HepG2 (cell line): ENCODE results near the gene TM4SF1. TPM values are rescaled to one million over a fixed set of nuclear protein-coding genes. Genes with fewer than 3 reads are reported as not detected.

Experiments
- BORCS8-MEF2B ChIP-seq: sonication (generic); formaldehyde crosslinking; IDR thresholded peaks from 2 replicates; pipeline ENCODE4 v1.8.0; 2022; ENCODE audit warnings: mild to moderate bottlenecking, missing genetic modification reagents
- FLYWCH1 ChIP-seq: sonication (generic); formaldehyde crosslinking; IDR thresholded peaks from 2 replicates; pipeline ENCODE4 v1.8.1; 2023; ENCODE audit warnings: mild to moderate bottlenecking, missing genetic modification reagents
- FOXJ3 ChIP-seq: sonication (generic); formaldehyde crosslinking; IDR thresholded peaks from 2 replicates; pipeline ENCODE4 v1.4.0; 2020; ENCODE audit warnings: missing genetic modification reagents, mild to moderate bottlenecking, borderline replicate concordance
- GATAD1 ChIP-seq: IDR thresholded peaks from 2 replicates; pipeline ENCODE4 v1.6.1; 2016; ENCODE audit warnings: missing genetic modification reagents, missing compliant biosample characterization
- HMG20B ChIP-seq: conservative IDR thresholded peaks from 2 replicates; pipeline ENCODE4 v1.6.1; 2016; ENCODE audit warnings: missing genetic modification reagents, missing compliant biosample characterization
- KAT2B ChIP-seq: fragments of 150-350 bp; IDR thresholded peaks from 2 replicates; pipeline ENCODE4 v1.6.1; 2014; ENCODE audit warnings: low read depth, low read length, borderline replicate concordance
- NFE2 ChIP-seq: sonication (generic); formaldehyde crosslinking; IDR thresholded peaks from 2 replicates; pipeline ENCODE4 v1.4.0; 2020; ENCODE audit warnings: missing genetic modification reagents
- NFIB ChIP-seq: sonication (generic); formaldehyde crosslinking; IDR thresholded peaks from 2 replicates; pipeline ENCODE4 v1.9.0; 2021; ENCODE audit warnings: missing genetic modification reagents, mild to moderate bottlenecking, borderline replicate concordance
- RFX5 ChIP-seq: IDR thresholded peaks from 2 replicates; pipeline ENCODE4 v1.6.1; 2011; ENCODE audit warnings: low read depth, low read length, improper control_type of control experiment
- SIN3B ChIP-seq: fragments of 150-350 bp; IDR thresholded peaks from 2 replicates; pipeline ENCODE4 v1.6.1; 2014; ENCODE audit warnings: low read length
- SMARCC2 ChIP-seq: fragments of 450-650 bp; IDR thresholded peaks from 2 replicates; pipeline ENCODE4 v1.6.1; 2017; ENCODE audit warnings: antibody characterized with exemption, mild to moderate bottlenecking
- SNAI1 ChIP-seq: sonication (generic); formaldehyde crosslinking; IDR thresholded peaks from 2 replicates; pipeline ENCODE4 v1.5.0; 2020; ENCODE audit warnings: mild to moderate bottlenecking, missing genetic modification reagents, borderline replicate concordance
- ZNF124 ChIP-seq: sonication (generic); formaldehyde crosslinking; IDR thresholded peaks from 2 replicates; pipeline ENCODE4 v1.4.0; 2020; ENCODE audit warnings: missing genetic modification reagents
- ZNF572 ChIP-seq: sonication (generic); formaldehyde crosslinking; IDR thresholded peaks from 2 replicates; pipeline ENCODE4 v1.5.1; 2020; ENCODE audit warnings: mild to moderate bottlenecking, missing genetic modification reagents
- ZNF720 ChIP-seq: sonication (generic); formaldehyde crosslinking; IDR thresholded peaks from 2 replicates; pipeline ENCODE4 v1.4.0; 2020; ENCODE audit warnings: missing genetic modification reagents
- ZNF773 ChIP-seq: sonication (generic); formaldehyde crosslinking; IDR thresholded peaks from 2 replicates; pipeline ENCODE4 v1.4.0; 2020; ENCODE audit warnings: missing genetic modification reagents, borderline replicate concordance
- ZNF790 ChIP-seq: sonication (generic); formaldehyde crosslinking; IDR thresholded peaks from 2 replicates; pipeline ENCODE4 v1.8.0; 2022; ENCODE audit warnings: missing genetic modification reagents, mild to moderate bottlenecking, borderline replicate concordance
- ZSCAN22 ChIP-seq: sonication (generic); formaldehyde crosslinking; IDR thresholded peaks from 2 replicates; pipeline ENCODE4 v1.4.0; 2020; ENCODE audit warnings: mild to moderate bottlenecking, missing genetic modification reagents
- ZSCAN30 ChIP-seq: sonication (generic); formaldehyde crosslinking; IDR thresholded peaks from 2 replicates; pipeline ENCODE4 v1.5.0; 2020; ENCODE audit warnings: mild to moderate bottlenecking, missing genetic modification reagents
- polyA plus RNA-seq, 8 experiments: library from polyadenylated mRNA; depleted of rRNA in 3 of 8; stranded (reverse) in 7 of 8; unstranded in 1 of 8; fragments of >200 nt; fragmentation: Illumina TruSeq in 4 of 8; extraction: Trizol in 4 of 8; gene quantifications; 2 replicates each; pipeline versions ENCODE4 v1.2.1 to v1.2.3, GENCODE V29; 2011 to 2016; ENCODE audit warnings: low read depth in 4 of 8, missing spikeins in 1 of 8, mixed read lengths in 1 of 8; ENCODE audit not compliant: insufficient read depth in 1 of 8
- total RNA-seq, 5 experiments: library from RNA; depleted of rRNA; stranded (reverse); fragments of >200 nt; fragmentation: Illumina TruSeq; extraction: Trizol; gene quantifications; 2 replicates each; pipeline ENCODE4 v1.2.3, GENCODE V29; 2016; ENCODE audit warnings: low read depth in 1 of 5
- TF ChIP-seq, protein P1 (sequence below): sonication (generic); formaldehyde crosslinking; IDR thresholded peaks from 2 replicates; pipeline ENCODE4 v1.8.0; 2022; ENCODE audit warnings: missing genetic modification reagents, mild to moderate bottlenecking, inconsistent platforms, borderline replicate concordance
- TF ChIP-seq, protein P2 (sequence below), 2 experiments: sonication (generic) in 1 of 2; formaldehyde crosslinking in 1 of 2; IDR thresholded peaks; 2 replicates each; pipeline versions ENCODE4 v1.5.1 to v1.6.1; 2011 to 2020; ENCODE audit warnings: borderline replicate concordance in 1 of 2, low read depth in 1 of 2, low read length in 1 of 2, mild to moderate bottlenecking in 1 of 2, missing genetic modification reagents in 1 of 2, moderate library complexity in 1 of 2
- TF ChIP-seq, protein P3 (sequence below): sonication (generic); formaldehyde crosslinking; IDR thresholded peaks from 2 replicates; pipeline ENCODE4 v1.4.0; 2020; ENCODE audit warnings: missing genetic modification reagents, borderline replicate concordance

The TM4SF1 gene
- total and polyA plus RNA-seq, 2 of the 13 experiments (the other 11 are each of a cell fraction or from before 2014, with no cell fraction given), result 431 to 1,359 TPM

DNA sequence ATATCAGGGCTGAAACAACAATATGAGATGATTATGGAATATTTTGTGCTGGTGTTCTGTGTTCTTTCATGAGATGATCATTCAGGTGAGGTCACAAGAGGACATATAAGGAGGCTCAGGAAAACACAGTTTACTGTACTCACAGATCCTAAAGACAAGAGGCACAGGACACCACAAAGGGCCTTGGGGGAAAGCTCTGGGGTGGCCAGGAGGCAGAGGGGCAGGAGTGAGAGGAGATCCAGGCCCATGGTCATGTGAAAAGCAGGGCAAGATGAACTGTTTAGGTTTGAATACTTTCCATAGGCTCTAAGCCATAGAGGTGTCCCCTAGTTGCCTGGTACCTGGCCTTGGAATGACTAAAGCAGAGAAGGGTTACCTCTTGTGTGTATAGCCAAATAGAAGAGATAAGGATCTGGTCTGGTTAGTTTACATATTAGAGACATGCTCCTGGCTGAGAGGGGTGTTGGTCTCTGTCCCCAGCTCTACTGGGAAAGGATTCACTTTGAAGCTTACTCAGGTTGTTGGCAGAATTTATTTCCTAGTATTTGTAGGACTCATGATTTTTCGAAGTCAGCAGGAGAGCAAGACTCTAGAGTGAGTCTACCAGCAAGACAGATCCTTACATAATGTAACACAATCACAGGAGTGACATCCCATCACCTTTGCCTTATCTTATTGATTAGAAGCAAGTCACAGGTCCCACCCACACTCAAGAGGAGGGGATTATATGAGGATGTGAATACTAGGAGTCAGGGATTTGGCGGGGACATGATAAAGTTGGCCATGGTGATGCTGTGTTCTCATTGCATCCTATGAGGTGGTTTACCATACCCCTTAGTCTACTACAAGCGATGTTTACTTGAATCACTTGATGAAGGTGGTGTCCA lies 11.3 kb upstream of the TM4SF1 start (continued):
- TF ChIP-seq NFE2 (no peak), GATAD1 (CRISPR knock-in tag) (no peak), ZSCAN22 (CRISPR knock-in tag) (no peak), ZNF790 (CRISPR knock-in tag) (no peak), ZNF773 (CRISPR knock-in tag) (no peak), HMG20B (CRISPR knock-in tag) (no peak), SMARCC2 (no peak), BORCS8-MEF2B (CRISPR knock-in tag) (no peak), FLYWCH1 (CRISPR knock-in tag) (no peak), ZNF720 (CRISPR knock-in tag) (no peak), ZSCAN30 (CRISPR knock-in tag) (no peak), SNAI1 (CRISPR knock-in tag) (no peak), FOXJ3 (CRISPR knock-in tag) (no peak), NFIB (CRISPR knock-in tag) (no peak), ZNF572 (no peak), SIN3B (no peak), RFX5 (no peak), ZNF124 (no peak), KAT2B (no peak)
- TF ChIP-seq, protein P1, sequence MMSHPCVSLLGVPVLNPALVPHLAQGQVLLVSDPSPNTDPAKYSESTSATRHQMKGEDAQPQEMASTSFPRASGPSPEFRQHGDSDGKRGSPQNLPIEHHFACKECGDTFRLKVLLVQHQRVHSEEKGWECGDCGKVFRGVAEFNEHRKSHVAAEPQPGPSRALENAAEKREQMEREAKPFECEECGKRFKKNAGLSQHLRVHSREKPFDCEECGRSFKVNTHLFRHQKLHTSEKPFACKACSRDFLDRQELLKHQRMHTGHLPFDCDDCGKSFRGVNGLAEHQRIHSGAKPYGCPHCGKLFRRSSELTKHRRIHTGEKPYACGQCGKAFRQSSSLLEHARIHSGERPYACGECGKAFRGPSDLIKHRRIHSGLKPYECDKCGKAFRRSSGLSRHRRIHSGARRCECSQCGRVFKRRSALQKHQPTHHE (CRISPR knock-in tag), result no peak
- TF ChIP-seq, protein P2, sequence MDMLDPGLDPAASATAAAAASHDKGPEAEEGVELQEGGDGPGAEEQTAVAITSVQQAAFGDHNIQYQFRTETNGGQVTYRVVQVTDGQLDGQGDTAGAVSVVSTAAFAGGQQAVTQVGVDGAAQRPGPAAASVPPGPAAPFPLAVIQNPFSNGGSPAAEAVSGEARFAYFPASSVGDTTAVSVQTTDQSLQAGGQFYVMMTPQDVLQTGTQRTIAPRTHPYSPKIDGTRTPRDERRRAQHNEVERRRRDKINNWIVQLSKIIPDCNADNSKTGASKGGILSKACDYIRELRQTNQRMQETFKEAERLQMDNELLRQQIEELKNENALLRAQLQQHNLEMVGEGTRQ (IDR thresholded peaks at IDR 0.05; ENCODE audit: low read depth, low read length), result no peak
- TF ChIP-seq, protein P2 (CRISPR knock-in tag; IDR thresholded peaks at IDR 0.05; ENCODE audit: borderline replicate concordance), result no peak
- TF ChIP-seq, protein P3, sequence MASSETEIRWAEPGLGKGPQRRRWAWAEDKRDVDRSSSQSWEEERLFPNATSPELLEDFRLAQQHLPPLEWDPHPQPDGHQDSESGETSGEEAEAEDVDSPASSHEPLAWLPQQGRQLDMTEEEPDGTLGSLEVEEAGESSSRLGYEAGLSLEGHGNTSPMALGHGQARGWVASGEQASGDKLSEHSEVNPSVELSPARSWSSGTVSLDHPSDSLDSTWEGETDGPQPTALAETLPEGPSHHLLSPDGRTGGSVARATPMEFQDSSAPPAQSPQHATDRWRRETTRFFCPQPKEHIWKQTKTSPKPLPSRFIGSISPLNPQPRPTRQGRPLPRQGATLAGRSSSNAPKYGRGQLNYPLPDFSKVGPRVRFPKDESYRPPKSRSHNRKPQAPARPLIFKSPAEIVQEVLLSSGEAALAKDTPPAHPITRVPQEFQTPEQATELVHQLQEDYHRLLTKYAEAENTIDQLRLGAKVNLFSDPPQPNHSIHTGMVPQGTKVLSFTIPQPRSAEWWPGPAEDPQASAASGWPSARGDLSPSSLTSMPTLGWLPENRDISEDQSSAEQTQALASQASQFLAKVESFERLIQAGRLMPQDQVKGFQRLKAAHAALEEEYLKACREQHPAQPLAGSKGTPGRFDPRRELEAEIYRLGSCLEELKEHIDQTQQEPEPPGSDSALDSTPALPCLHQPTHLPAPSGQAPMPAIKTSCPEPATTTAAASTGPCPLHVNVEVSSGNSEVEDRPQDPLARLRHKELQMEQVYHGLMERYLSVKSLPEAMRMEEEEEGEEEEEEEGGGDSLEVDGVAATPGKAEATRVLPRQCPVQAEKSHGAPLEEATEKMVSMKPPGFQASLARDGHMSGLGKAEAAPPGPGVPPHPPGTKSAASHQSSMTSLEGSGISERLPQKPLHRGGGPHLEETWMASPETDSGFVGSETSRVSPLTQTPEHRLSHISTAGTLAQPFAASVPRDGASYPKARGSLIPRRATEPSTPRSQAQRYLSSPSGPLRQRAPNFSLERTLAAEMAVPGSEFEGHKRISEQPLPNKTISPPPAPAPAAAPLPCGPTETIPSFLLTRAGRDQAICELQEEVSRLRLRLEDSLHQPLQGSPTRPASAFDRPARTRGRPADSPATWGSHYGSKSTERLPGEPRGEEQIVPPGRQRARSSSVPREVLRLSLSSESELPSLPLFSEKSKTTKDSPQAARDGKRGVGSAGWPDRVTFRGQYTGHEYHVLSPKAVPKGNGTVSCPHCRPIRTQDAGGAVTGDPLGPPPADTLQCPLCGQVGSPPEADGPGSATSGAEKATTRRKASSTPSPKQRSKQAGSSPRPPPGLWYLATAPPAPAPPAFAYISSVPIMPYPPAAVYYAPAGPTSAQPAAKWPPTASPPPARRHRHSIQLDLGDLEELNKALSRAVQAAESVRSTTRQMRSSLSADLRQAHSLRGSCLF (CRISPR knock-in tag), result no peak
